Vagina (tissue), 2 donors: Measurements from ENCODE around the gene STPG2. TPM values are rescaled to one million over a fixed set of nuclear protein-coding genes. Genes with fewer than 3 reads are reported as not detected.

Experiments
- DNase-seq, 2 donors: peaks; one replicate each; pipeline ENCODE4 v3.0.0-alpha.2; 2017; ENCODE audit errors: extremely low spot score in 2 of 2
- H3K27ac ChIP-seq: fragments of 200-600 bp; sonication (generic); one replicate; pipeline ENCODE4 v1.5.1; 2019
- H3K27me3 ChIP-seq: fragments of 200-600 bp; sonication (generic); one replicate; pipeline ENCODE4 v1.5.1; 2019
- H3K36me3 ChIP-seq, 2 donors: fragments of 200-600 bp; sonication (generic); one replicate each; pipeline ENCODE4 v1.5.1; 2017 to 2019
- H3K4me1 ChIP-seq: fragments of 200-600 bp; sonication (generic); one replicate; pipeline ENCODE4 v1.5.1; 2019
- H3K4me3 ChIP-seq, 2 donors: fragments of 200-600 bp; sonication (generic); 1 replicate in 1 of 2; 2 replicates in 1 of 2; pipeline ENCODE4 v1.5.1; 2016 to 2019
- H3K9me3 ChIP-seq: fragments of 200-600 bp; sonication (generic); one replicate; pipeline ENCODE4 v1.5.1; 2019
- POLR2A ChIP-seq, 2 donors: fragments of 450-650 bp; IDR thresholded peaks; one replicate each; pipeline ENCODE4 v1.6.1; 2017; ENCODE audit warnings: antibody characterized with exemption in 2 of 2, mild to moderate bottlenecking in 2 of 2, moderate library complexity in 2 of 2
- POLR2AphosphoS5 ChIP-seq, 2 donors: sonication (generic); formaldehyde crosslinking; IDR thresholded peaks; one replicate each; pipeline ENCODE4 v1.9.0; 2017; ENCODE audit warnings: antibody characterized with exemption in 2 of 2, mild to moderate bottlenecking in 2 of 2, low read depth in 1 of 2; ENCODE audit not compliant: insufficient read depth in 1 of 2
- intact Hi-C: fragments of 100-400 bp; cut with DNase I; formaldehyde crosslinking; loops from one replicate; pipeline ENCODE4 v1.15.1; 2023
- total RNA-seq: library from RNA; depleted of rRNA; stranded (reverse); fragments of >200 nt; gene quantifications from one replicate; pipeline ENCODE4 v1.2.3, GENCODE V29; 2016
- TF ChIP-seq, protein P1 (sequence below), 3 experiments: fragments of 450-650 bp in 2 of 3; fragments of 200-600 bp in 1 of 3; sonication (generic) in 1 of 3; IDR thresholded peaks; one replicate each; pipeline ENCODE4 v1.5.1; 2017 to 2019; ENCODE audit warnings: antibody characterized with exemption in 3 of 3, mild to moderate bottlenecking in 2 of 3, moderate library complexity in 2 of 3

STPG2 gene
- total RNA-seq, 1 donor from 2014 or later, result not detected

DNA sequence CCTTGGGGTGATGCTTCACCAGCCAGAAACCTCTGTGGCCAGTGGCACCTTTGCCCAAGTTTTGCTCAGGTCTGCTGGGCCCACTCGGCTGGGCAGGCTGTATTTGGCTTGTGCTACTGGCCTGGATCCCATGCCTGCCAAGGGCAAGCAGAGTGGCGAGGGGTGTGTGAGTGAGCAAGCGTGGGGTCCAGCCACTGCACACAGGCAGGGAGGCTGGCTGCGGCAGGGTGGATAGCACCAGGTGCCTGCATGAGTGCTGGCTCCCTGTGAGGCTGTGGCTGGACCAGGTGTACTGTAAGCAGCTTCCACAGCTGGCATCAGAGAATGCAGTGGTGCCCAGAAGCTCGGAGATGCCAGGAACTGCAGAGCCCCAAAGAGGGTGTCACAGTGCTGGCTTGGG lies 478.5 kb downstream of the STPG2 start:
- no peaks in the 10 kb centered on the region for H3K36me3 ChIP-seq
- H3K9me3 ChIP-seq, result no peaks in the 10 kb centered on the region
- DNase-seq, result no peak
- intact Hi-C loops, result no loop called here
- no peaks in the 10 kb centered on the region for H3K27me3 ChIP-seq
- no peak overlapping the region for H3K4me3 ChIP-seq
- H3K4me1 ChIP-seq, result no peaks in the 10 kb centered on the region
- no peak for TF ChIP-seq POLR2AphosphoS5 (IDR thresholded peaks at IDR 0.05; ENCODE audit: insufficient read depth in 1 of 2, low read depth in 1 of 2)
- TF ChIP-seq, protein P1, sequence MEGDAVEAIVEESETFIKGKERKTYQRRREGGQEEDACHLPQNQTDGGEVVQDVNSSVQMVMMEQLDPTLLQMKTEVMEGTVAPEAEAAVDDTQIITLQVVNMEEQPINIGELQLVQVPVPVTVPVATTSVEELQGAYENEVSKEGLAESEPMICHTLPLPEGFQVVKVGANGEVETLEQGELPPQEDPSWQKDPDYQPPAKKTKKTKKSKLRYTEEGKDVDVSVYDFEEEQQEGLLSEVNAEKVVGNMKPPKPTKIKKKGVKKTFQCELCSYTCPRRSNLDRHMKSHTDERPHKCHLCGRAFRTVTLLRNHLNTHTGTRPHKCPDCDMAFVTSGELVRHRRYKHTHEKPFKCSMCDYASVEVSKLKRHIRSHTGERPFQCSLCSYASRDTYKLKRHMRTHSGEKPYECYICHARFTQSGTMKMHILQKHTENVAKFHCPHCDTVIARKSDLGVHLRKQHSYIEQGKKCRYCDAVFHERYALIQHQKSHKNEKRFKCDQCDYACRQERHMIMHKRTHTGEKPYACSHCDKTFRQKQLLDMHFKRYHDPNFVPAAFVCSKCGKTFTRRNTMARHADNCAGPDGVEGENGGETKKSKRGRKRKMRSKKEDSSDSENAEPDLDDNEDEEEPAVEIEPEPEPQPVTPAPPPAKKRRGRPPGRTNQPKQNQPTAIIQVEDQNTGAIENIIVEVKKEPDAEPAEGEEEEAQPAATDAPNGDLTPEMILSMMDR (IDR thresholded peaks at IDR 0.05), result no peak
- no peak for TF ChIP-seq POLR2A (IDR thresholded peaks at IDR 0.05)
- no peak overlapping the region for H3K27ac ChIP-seq

DNA sequence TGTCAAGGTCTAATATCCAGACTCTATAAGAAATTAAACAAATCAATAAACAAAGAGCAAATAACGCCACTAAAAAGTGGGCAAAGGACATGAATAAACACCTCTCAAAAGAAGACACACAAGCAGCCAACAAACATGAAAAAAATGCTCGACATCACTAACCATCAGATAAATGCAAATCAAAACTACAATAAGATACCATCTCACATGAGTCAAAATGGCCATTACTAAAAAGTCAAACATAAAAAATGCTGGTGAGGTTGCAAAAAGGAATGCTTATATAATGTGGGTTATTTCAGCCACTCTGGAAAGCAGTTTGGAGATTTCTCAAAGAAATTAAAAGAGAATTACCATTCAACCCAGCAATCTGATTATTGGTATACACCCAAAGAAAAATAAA lies 481.1 kb downstream of the STPG2 start:
- Histone ChIP-seq H3K4me3 (no peak overlapping the region), H3K9me3 (no peaks in the 10 kb centered on the region), H3K27me3 (no peaks in the 10 kb centered on the region), H3K4me1 (no peaks in the 10 kb centered on the region), H3K27ac (no peak overlapping the region), H3K36me3 (no peaks in the 10 kb centered on the region)
- no peak for TF ChIP-seq POLR2A (IDR thresholded peaks at IDR 0.05)
- no peak for TF ChIP-seq POLR2AphosphoS5 (IDR thresholded peaks at IDR 0.05; ENCODE audit: insufficient read depth in 1 of 2, low read depth in 1 of 2)
- TF ChIP-seq, protein P1 (IDR thresholded peaks at IDR 0.05), result no peak
- no peak for DNase-seq
- intact Hi-C loops, result no loop called here

- DNase-seq, result no peak
- Histone ChIP-seq H3K36me3 (no peaks in the 10 kb centered on the region), H3K4me1 (no peaks in the 10 kb centered on the region), H3K27me3 (no peaks in the 10 kb centered on the region), H3K9me3 (no peaks in the 10 kb centered on the region), H3K4me3 (no peak overlapping the region), H3K27ac (no peak overlapping the region)
- TF ChIP-seq POLR2A (IDR thresholded peaks at IDR 0.05), result no peak
- TF ChIP-seq, protein P1 (IDR thresholded peaks at IDR 0.05), result no peak
- TF ChIP-seq POLR2AphosphoS5 (IDR thresholded peaks at IDR 0.05; ENCODE audit: insufficient read depth in 1 of 2, low read depth in 1 of 2), result no peak
- intact Hi-C loops, result no loop called here
Observed at GRCh38 chr4:97656044-97656720, 487.1 kb downstream of the STPG2 start.

DNA sequence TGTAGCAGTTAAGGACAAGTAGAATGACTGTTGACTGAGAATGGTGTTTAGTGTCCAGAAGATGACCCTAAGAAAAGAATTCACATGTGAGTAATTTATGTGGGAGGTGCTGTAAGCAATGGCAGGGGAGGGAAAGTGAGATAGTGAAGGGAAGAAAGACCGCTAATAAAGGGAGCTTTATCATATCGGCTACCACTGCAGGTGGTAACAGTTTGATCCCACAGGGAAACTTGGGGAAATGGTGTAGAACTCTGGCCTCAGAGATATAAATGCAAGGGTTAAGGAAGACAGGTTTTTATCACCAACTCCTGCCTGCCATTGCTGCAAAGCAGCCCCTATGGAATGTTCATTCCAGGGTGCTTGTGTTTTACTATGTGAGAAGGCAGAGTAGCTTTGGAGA lies 489.6 kb downstream of the STPG2 start:
- H3K4me3 ChIP-seq, result no peak overlapping the region
- H3K27me3 ChIP-seq, result no peaks in the 10 kb centered on the region
- no peaks in the 10 kb centered on the region for H3K9me3 ChIP-seq
- intact Hi-C loops, result no loop called here
- no peak overlapping the region for H3K27ac ChIP-seq
- no peak for DNase-seq
- TF ChIP-seq POLR2A (IDR thresholded peaks at IDR 0.05), result no peak
- TF ChIP-seq POLR2AphosphoS5 (IDR thresholded peaks at IDR 0.05; ENCODE audit: insufficient read depth in 1 of 2, low read depth in 1 of 2), result no peak
- TF ChIP-seq, protein P1 (IDR thresholded peaks at IDR 0.05), result no peak
- H3K36me3 ChIP-seq, result no peaks in the 10 kb centered on the region
- H3K4me1 ChIP-seq, result no peaks in the 10 kb centered on the region

DNA sequence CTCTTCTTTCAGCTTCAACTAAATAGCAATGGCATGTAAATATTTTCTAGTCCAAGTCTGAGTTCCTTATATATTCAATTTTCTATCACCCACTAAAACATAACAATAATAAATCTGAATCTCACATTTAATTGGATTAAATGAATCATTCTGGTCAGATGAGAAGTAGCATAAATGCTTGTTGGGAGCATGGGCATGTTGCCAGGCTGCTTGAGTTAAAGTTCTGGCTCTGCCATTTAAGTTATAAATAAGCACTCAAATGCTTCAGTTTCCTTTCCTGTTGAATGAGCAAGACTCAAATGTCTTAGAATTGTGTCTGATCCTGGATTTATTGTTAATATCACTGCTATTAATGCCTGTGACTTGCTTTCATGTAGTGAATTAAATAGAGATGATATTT lies 496.3 kb downstream of the STPG2 start:
- intact Hi-C loops, result no loop called here

More for the DNA sequence above, 496.3 kb downstream of the STPG2 start:
- no peak for DNase-seq
- H3K27me3 ChIP-seq, result no peaks in the 10 kb centered on the region
- no peak for TF ChIP-seq POLR2A (IDR thresholded peaks at IDR 0.05)
- no peak for TF ChIP-seq POLR2AphosphoS5 (IDR thresholded peaks at IDR 0.05; ENCODE audit: insufficient read depth in 1 of 2, low read depth in 1 of 2)
- TF ChIP-seq, protein P1 (IDR thresholded peaks at IDR 0.05), result no peak
- no peaks in the 10 kb centered on the region for H3K9me3 ChIP-seq
- no peaks in the 10 kb centered on the region for H3K4me1 ChIP-seq
- no peak overlapping the region for H3K27ac ChIP-seq
- no peaks in the 10 kb centered on the region for H3K36me3 ChIP-seq
- H3K4me3 ChIP-seq, result no peak overlapping the region
